B cell (primary cell): Measurements from ENCODE around the gene GGCX.

Source experiments
- CTCF ChIP-seq: fragments of 200-600 bp; IDR thresholded peaks from one replicate; pipeline ENCODE4 v1.8.0; 2022; ENCODE audit warnings: antibody characterized with exemption, mild to moderate bottlenecking
- EZH2 ChIP-seq: IDR thresholded peaks from 2 replicates; pipeline ENCODE4 v1.6.1; 2012; ENCODE audit warnings: borderline replicate concordance, low read depth, mild to moderate bottlenecking, moderate library complexity, low read length; ENCODE audit not compliant: insufficient read depth, poor library complexity, severe bottlenecking

- TF ChIP-seq CTCF (no peak), EZH2 (no peak)
Observed at GRCh38 chr2:85583667-85584353, 22.5 kb upstream of the GGCX start.
